T-helper 1 cell treated with Interleukin-12 subunit alpha and Interleukin-12 subunit beta and Interleukin-4 antibody, amounts not matched to agents 30 μg/mL and 1 μg/mL, for 36 hours (primary cell): ENCODE data around the gene MGRN1.

Experiments used
- H3K27ac Mint-ChIP-seq: one replicate; pipeline ENCODE4 v1.8.0; 2021; ENCODE audit warnings: mild to moderate bottlenecking, mixed read lengths
- H3K27me3 Mint-ChIP-seq: one replicate; pipeline ENCODE4 v1.8.0; 2021; ENCODE audit warnings: low read depth, mixed read lengths
- H3K36me3 Mint-ChIP-seq: one replicate; pipeline ENCODE4 v1.8.0; 2021; ENCODE audit warnings: low read depth, mixed read lengths
- H3K4me1 Mint-ChIP-seq: one replicate; pipeline ENCODE4 v1.8.0; 2021; ENCODE audit warnings: low read depth, mixed read lengths
- H3K4me3 Mint-ChIP-seq: one replicate; pipeline ENCODE4 v1.8.0; 2021; ENCODE audit warnings: mild to moderate bottlenecking, moderate library complexity, mixed read lengths
- H3K9me3 Mint-ChIP-seq: one replicate; pipeline ENCODE4 v1.8.0; 2021; ENCODE audit warnings: mixed read lengths

The MGRN1 gene

GRCh38 chr16:4625560-4626159 lies 1.0 kb downstream of the MGRN1 start:
- H3K9me3 Mint-ChIP-seq = no peaks in the 10 kb centered on the region
- H3K4me1 Mint-ChIP-seq = peaks cover 24% of the 10 kb centered on the region
- H3K27me3 Mint-ChIP-seq = no peaks in the 10 kb centered on the region
- H3K36me3 Mint-ChIP-seq = peaks cover 6% of the 10 kb centered on the region
- H3K27ac Mint-ChIP-seq = peak overlapping the region; percentile 93
- peak overlapping the region; percentile 96 for H3K4me3 Mint-ChIP-seq

- H3K4me1 Mint-ChIP-seq = peaks cover 24% of the 10 kb centered on the region
- no peaks in the 10 kb centered on the region for H3K27me3 Mint-ChIP-seq
- H3K4me3 Mint-ChIP-seq = peak overlapping the region; percentile 96
- H3K27ac Mint-ChIP-seq = peak overlapping the region; percentile 93
- peaks cover 12% of the 10 kb centered on the region for H3K36me3 Mint-ChIP-seq
- peaks cover 5% of the 10 kb centered on the region for H3K9me3 Mint-ChIP-seq
Observed at GRCh38 chr16:4626396-4626795, 1.8 kb downstream of the MGRN1 start.

GRCh38 chr16:4628283-4628682 lies 3.7 kb downstream of the MGRN1 start:
- Mint-ChIP-seq H3K4me1 (peaks cover 24% of the 10 kb centered on the region), H3K9me3 (peaks cover 5% of the 10 kb centered on the region), H3K27ac (no peak overlapping the region), H3K4me3 (no peak overlapping the region), H3K36me3 (peaks cover 12% of the 10 kb centered on the region), H3K27me3 (no peaks in the 10 kb centered on the region)

GRCh38 chr16:4631444-4631843 lies 6.8 kb downstream of the MGRN1 start:
- Mint-ChIP-seq H3K9me3 (peaks cover 5% of the 10 kb centered on the region), H3K4me1 (peaks cover 7% of the 10 kb centered on the region), H3K27ac (no peak overlapping the region)

GRCh38 chr16:4633910-4634635 lies 9.4 kb downstream of the MGRN1 start:
- H3K4me3 Mint-ChIP-seq = no peak overlapping the region
- no peak overlapping the region for H3K27ac Mint-ChIP-seq
- H3K4me1 Mint-ChIP-seq = no peaks in the 10 kb centered on the region
- H3K9me3 Mint-ChIP-seq = peaks cover 5% of the 10 kb centered on the region
- no peaks in the 10 kb centered on the region for H3K27me3 Mint-ChIP-seq
- H3K36me3 Mint-ChIP-seq = peaks cover 13% of the 10 kb centered on the region

More at GRCh38 chr16:4631444-4631843, 6.8 kb downstream of the MGRN1 start:
- no peaks in the 10 kb centered on the region for H3K27me3 Mint-ChIP-seq
- peaks cover 13% of the 10 kb centered on the region for H3K36me3 Mint-ChIP-seq
- no peak overlapping the region for H3K4me3 Mint-ChIP-seq

- H3K9me3 Mint-ChIP-seq = peaks cover 5% of the 10 kb centered on the region
- H3K27me3 Mint-ChIP-seq = no peaks in the 10 kb centered on the region
- peaks cover 13% of the 10 kb centered on the region for H3K36me3 Mint-ChIP-seq
- no peaks in the 10 kb centered on the region for H3K4me1 Mint-ChIP-seq
- no peak overlapping the region for H3K4me3 Mint-ChIP-seq
- H3K27ac Mint-ChIP-seq = no peak overlapping the region
Observed at GRCh38 chr16:4634768-4635167, 10.1 kb downstream of the MGRN1 start.

- Mint-ChIP-seq H3K4me3 (no peak overlapping the region), H3K9me3 (peaks cover 3% of the 10 kb centered on the region), H3K27ac (no peak overlapping the region), H3K4me1 (peaks cover 4% of the 10 kb centered on the region), H3K36me3 (peaks cover 9% of the 10 kb centered on the region), H3K27me3 (no peaks in the 10 kb centered on the region)
Observed at GRCh38 chr16:4636196-4636595, 11.6 kb downstream of the MGRN1 start.

GRCh38 chr16:4637501-4638166 lies 13.0 kb downstream of the MGRN1 start:
- Mint-ChIP-seq H3K4me1 (peaks cover 4% of the 10 kb centered on the region), H3K36me3 (peaks cover 7% of the 10 kb centered on the region), H3K4me3 (no peak overlapping the region), H3K9me3 (no peaks in the 10 kb centered on the region), H3K27me3 (no peaks in the 10 kb centered on the region), H3K27ac (no peak overlapping the region)

GRCh38 chr16:4639899-4640509 lies 15.4 kb downstream of the MGRN1 start:
- Mint-ChIP-seq H3K27ac (no peak overlapping the region), H3K36me3 (peaks cover 6% of the 10 kb centered on the region), H3K4me3 (no peak overlapping the region)

GRCh38 chr16:4640572-4641305 lies 16.1 kb downstream of the MGRN1 start:
- Mint-ChIP-seq H3K9me3 (no peaks in the 10 kb centered on the region), H3K27ac (peak overlapping the region; percentile 34), H3K36me3 (peaks cover 12% of the 10 kb centered on the region), H3K27me3 (no peaks in the 10 kb centered on the region), H3K4me1 (peaks cover 4% of the 10 kb centered on the region), H3K4me3 (no peak overlapping the region)

More at GRCh38 chr16:4639899-4640509, 15.4 kb downstream of the MGRN1 start:
- no peaks in the 10 kb centered on the region for H3K27me3 Mint-ChIP-seq
- H3K9me3 Mint-ChIP-seq = no peaks in the 10 kb centered on the region
- H3K4me1 Mint-ChIP-seq = peaks cover 4% of the 10 kb centered on the region

GRCh38 chr16:4641306-4641687 lies 16.7 kb downstream of the MGRN1 start:
- H3K9me3 Mint-ChIP-seq = no peaks in the 10 kb centered on the region
- H3K36me3 Mint-ChIP-seq = peaks cover 12% of the 10 kb centered on the region
- H3K27ac Mint-ChIP-seq = peak overlapping the region; percentile 34

GRCh38 chr16:4641895-4642294 lies 17.3 kb downstream of the MGRN1 start:
- no peak overlapping the region for H3K27ac Mint-ChIP-seq
- peaks cover 10% of the 10 kb centered on the region for H3K36me3 Mint-ChIP-seq
- peaks cover 4% of the 10 kb centered on the region for H3K4me1 Mint-ChIP-seq
- H3K27me3 Mint-ChIP-seq = no peaks in the 10 kb centered on the region
- no peak overlapping the region for H3K4me3 Mint-ChIP-seq
- H3K9me3 Mint-ChIP-seq = no peaks in the 10 kb centered on the region

More at GRCh38 chr16:4641306-4641687, 16.7 kb downstream of the MGRN1 start:
- Mint-ChIP-seq H3K4me3 (no peak overlapping the region), H3K27me3 (no peaks in the 10 kb centered on the region), H3K4me1 (peaks cover 4% of the 10 kb centered on the region)

GRCh38 chr16:4646773-4647643 lies 22.4 kb downstream of the MGRN1 start:
- Mint-ChIP-seq H3K27ac (no peak overlapping the region), H3K4me1 (peaks cover 20% of the 10 kb centered on the region), H3K36me3 (peaks cover 18% of the 10 kb centered on the region), H3K4me3 (no peak overlapping the region), H3K9me3 (no peaks in the 10 kb centered on the region), H3K27me3 (no peaks in the 10 kb centered on the region)
